Cardiac muscle cell (in vitro differentiated cells and primary cell): ENCODE data around the gene LIF. TPM values are rescaled to one million over a fixed set of nuclear protein-coding genes. Genes with fewer than 3 reads are reported as not detected.

Experiments used
- DNase-seq, 2 donors: peaks; one replicate each; pipeline versions ENCODE4 v3.0.0 to v3.0.0-alpha.2; 2010 to 2017; ENCODE audit warnings: low read depth in 1 of 2, low spot score in 1 of 2
- H3K27ac ChIP-seq: fragments of 200-600 bp; sonication (generic); 2 replicates; pipeline ENCODE4 v1.5.1; 2016
- H3K27me3 ChIP-seq: fragments of 200-600 bp; sonication (generic); 2 replicates; pipeline ENCODE4 v1.6.0; 2016; ENCODE audit warnings: control low read depth
- H3K36me3 ChIP-seq: fragments of 200-600 bp; sonication (generic); 2 replicates; pipeline ENCODE4 v1.5.1; 2016; ENCODE audit warnings: control low read depth
- H3K4me1 ChIP-seq: fragments of 200-600 bp; sonication (generic); 2 replicates; pipeline ENCODE4 v1.8.1; 2017; ENCODE audit warnings: low read depth, mild to moderate bottlenecking, mixed run types
- H3K4me3 ChIP-seq: fragments of 200-600 bp; sonication (generic); 2 replicates; pipeline ENCODE4 v1.5.1; 2016; ENCODE audit warnings: mild to moderate bottlenecking
- H3K9me3 ChIP-seq: fragments of 200-600 bp; sonication (generic); 2 replicates; pipeline ENCODE4 v1.5.1; 2017; ENCODE audit warnings: low read depth, mild to moderate bottlenecking, control low read depth
- polyA plus RNA-seq: library from polyadenylated mRNA; unstranded; fragments of >200 nt; fragmentation: Nextera tagmentation; extraction: Ambion mirVana; gene quantifications from 2 replicates; pipeline ENCODE4 v1.2.1, GENCODE V29; 2016
- total RNA-seq: library from RNA; depleted of rRNA; stranded (reverse); fragments of >200 nt; gene quantifications from 2 replicates; pipeline ENCODE4 v1.2.3, GENCODE V29; 2016
- TF ChIP-seq, protein P1 (sequence below): IDR thresholded peaks from 2 replicates; pipeline ENCODE4 v1.5.1; 2012; ENCODE audit warnings: low read depth, mild to moderate bottlenecking, low read length

Gene LIF
- total and polyA plus RNA-seq, 2 experiments from 2014 or later = 1.0 to 1.7 TPM

DNA sequence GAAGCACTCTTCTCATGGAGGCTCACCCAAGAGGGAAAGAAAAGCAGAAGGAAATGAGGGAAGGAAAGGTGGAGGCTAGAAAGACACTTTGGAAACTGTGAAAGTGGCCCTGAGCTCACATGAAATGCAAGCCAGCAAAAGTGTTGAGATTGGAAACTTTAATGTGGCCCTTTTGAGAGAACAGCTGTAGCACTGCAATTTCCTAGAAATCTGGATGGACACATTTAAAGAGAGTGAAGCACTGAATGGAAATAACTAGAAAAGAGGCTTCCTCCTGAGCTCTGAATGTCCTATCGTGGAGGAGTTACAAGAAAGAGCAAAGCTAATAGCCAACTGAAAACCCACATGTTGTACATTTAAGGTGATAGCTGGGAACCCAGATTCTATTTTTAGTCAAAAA lies 56.0 kb downstream of the LIF start:
- Histone ChIP-seq H3K9me3 (no peaks in the 10 kb centered on the region), H3K4me3 (no peak overlapping the region), H3K27ac (no peak overlapping the region), H3K4me1 (peaks cover 13% of the 10 kb centered on the region), H3K36me3 (no peaks in the 10 kb centered on the region), H3K27me3 (peaks cover 4% of the 10 kb centered on the region)
- no peak for DNase-seq
- TF ChIP-seq, protein P1, sequence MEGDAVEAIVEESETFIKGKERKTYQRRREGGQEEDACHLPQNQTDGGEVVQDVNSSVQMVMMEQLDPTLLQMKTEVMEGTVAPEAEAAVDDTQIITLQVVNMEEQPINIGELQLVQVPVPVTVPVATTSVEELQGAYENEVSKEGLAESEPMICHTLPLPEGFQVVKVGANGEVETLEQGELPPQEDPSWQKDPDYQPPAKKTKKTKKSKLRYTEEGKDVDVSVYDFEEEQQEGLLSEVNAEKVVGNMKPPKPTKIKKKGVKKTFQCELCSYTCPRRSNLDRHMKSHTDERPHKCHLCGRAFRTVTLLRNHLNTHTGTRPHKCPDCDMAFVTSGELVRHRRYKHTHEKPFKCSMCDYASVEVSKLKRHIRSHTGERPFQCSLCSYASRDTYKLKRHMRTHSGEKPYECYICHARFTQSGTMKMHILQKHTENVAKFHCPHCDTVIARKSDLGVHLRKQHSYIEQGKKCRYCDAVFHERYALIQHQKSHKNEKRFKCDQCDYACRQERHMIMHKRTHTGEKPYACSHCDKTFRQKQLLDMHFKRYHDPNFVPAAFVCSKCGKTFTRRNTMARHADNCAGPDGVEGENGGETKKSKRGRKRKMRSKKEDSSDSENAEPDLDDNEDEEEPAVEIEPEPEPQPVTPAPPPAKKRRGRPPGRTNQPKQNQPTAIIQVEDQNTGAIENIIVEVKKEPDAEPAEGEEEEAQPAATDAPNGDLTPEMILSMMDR = no peak

Other genes starting within 250 kb of the LIF start
- not detected in 2 replicates for gene HORMAD2, start 166.3 kb downstream of the LIF start, total RNA-seq
- gene HORMAD2, start 166.3 kb downstream of the LIF start, polyA plus RNA-seq = not detected in 2 replicates
- gene OSM, start 20.1 kb upstream of the LIF start, total RNA-seq = not detected in 2 replicates
- not detected in 2 replicates for gene OSM, start 20.1 kb upstream of the LIF start, polyA plus RNA-seq
- 19.0 and 19.6 TPM in 2 replicates for gene CASTOR1, start 42.7 kb upstream of the LIF start, total RNA-seq
- gene CASTOR1, start 42.7 kb upstream of the LIF start, polyA plus RNA-seq = 22.2 and 29.0 TPM in 2 replicates
- gene TBC1D10A, start 80.2 kb upstream of the LIF start, total RNA-seq = 18.8 and 21.8 TPM in 2 replicates
- gene TBC1D10A, start 80.2 kb upstream of the LIF start, polyA plus RNA-seq = 11.8 and 14.9 TPM in 2 replicates
- gene SF3A1, start 110.1 kb upstream of the LIF start, total RNA-seq = 90.5 and 160 TPM in 2 replicates
- 92.6 and 124 TPM in 2 replicates for gene SF3A1, start 110.1 kb upstream of the LIF start, polyA plus RNA-seq
- 8.7 and 12.9 TPM in 2 replicates for gene CCDC157, start 110.2 kb upstream of the LIF start, total RNA-seq
- gene CCDC157, start 110.2 kb upstream of the LIF start, polyA plus RNA-seq = 5.0 and 7.1 TPM in 2 replicates
- 30.4 and 39.8 TPM in 2 replicates for gene RNF215, start 140.7 kb upstream of the LIF start, total RNA-seq
- 9.5 and 13.1 TPM in 2 replicates for gene RNF215, start 140.7 kb upstream of the LIF start, polyA plus RNA-seq
- 2.2 and 2.9 TPM in 2 replicates for gene SEC14L2, start 150.3 kb upstream of the LIF start, total RNA-seq
- 11.2 and 13.9 TPM in 2 replicates for gene SEC14L2, start 150.3 kb upstream of the LIF start, polyA plus RNA-seq
- gene MTFP1, start 179.0 kb upstream of the LIF start, total RNA-seq = 39.3 and 73.4 TPM in 2 replicates
- gene MTFP1, start 179.0 kb upstream of the LIF start, polyA plus RNA-seq = 64.8 and 100.0 TPM in 2 replicates
- not detected in 2 replicates for gene SEC14L3, start 225.3 kb upstream of the LIF start, total RNA-seq
- gene SEC14L3, start 225.3 kb upstream of the LIF start, polyA plus RNA-seq = not detected in 2 replicates